ENCODE data around the gene GEMIN7.

GEMIN7 gene

DNA sequence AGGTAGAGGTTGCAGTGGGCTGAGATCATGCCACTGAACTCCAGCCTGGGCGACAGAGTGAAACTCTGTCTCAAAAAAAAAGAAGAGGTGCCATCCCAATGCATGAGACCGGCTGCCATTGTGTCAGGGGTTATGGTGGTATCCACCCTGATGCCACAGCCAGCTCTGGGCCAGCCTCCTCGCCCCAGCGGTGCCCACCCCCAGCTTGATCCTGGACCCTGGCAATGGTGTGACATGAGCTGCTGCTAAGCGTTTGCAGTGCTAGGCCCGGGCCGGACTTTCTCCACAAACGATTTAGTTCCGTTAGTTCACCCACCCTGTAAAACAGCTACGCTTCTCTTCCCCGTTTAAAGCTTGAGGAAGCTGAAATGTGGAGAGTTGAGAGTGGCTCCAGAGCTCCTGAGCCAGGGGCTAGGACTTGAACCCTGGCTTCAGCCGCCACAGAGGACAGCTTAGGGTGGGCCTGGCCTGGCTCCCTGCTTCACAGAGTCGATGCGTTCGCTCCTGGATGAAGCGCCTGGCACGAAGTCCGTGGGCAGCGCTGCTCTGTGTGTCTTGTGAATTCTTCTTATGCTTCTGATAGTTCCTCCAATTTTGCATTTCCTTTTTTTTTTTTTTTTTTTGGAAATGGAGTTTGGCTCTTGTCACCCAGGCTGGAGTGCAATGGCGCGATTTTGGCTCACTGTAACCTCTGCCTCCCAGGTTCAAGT lies 56.3 kb downstream of the GEMIN7 start:
- H3K4me1 Mint-ChIP-seq (ENCODE audit: low read depth) = peaks cover 8% of the 10 kb centered on the region
- H3K27ac Mint-ChIP-seq = no peak overlapping the region
- H3K9me3 Mint-ChIP-seq = no peaks in the 10 kb centered on the region

DNA sequence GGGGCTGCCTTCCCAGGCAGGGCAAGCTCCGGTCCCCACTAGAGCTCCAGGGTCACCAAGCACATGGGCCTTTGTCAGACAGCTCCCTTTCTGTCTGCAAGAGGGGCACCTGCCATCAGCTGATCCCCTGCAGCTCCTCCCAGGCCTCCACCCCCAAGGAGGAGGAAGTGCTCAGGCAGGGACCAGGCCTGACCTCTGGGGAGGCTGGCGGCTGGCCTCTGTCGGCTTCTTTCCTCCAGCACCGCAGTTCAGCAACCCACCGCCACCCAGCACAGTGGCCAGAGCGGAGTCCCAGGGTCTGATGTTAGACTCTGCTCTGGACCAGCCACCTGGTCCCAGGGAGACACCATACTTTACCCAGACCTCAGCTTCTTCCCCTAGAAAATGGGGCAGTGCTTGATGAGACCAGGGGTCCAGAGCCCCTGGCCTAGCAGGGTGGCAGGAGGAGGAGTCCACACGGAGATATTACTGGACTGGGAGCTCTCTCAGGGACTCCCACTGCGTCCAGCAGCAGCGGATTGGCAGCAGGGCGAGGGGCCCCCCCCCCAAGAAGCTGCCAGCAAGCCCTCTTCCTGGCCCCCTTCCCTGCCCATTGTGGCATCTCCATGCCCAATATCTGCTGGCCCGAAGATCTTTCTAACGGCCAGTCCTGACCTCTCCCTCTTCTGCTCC lies 57.6 kb downstream of the GEMIN7 start:
- Mint-ChIP-seq H3K9me3 (no peaks in the 10 kb centered on the region), H3K27me3 (ENCODE audit: low read depth) (no peaks in the 10 kb centered on the region), H3K36me3 (ENCODE audit: low read depth) (peaks cover 2% of the 10 kb centered on the region), H3K4me1 (ENCODE audit: low read depth) (peaks cover 8% of the 10 kb centered on the region), H3K27ac (no peak overlapping the region), H3K4me3 (no peak overlapping the region)

More for the DNA sequence above, 56.3 kb downstream of the GEMIN7 start:
- H3K36me3 Mint-ChIP-seq (ENCODE audit: low read depth) = no peaks in the 10 kb centered on the region
- no peaks in the 10 kb centered on the region for H3K27me3 Mint-ChIP-seq (ENCODE audit: low read depth)
- no peak overlapping the region for H3K4me3 Mint-ChIP-seq

DNA sequence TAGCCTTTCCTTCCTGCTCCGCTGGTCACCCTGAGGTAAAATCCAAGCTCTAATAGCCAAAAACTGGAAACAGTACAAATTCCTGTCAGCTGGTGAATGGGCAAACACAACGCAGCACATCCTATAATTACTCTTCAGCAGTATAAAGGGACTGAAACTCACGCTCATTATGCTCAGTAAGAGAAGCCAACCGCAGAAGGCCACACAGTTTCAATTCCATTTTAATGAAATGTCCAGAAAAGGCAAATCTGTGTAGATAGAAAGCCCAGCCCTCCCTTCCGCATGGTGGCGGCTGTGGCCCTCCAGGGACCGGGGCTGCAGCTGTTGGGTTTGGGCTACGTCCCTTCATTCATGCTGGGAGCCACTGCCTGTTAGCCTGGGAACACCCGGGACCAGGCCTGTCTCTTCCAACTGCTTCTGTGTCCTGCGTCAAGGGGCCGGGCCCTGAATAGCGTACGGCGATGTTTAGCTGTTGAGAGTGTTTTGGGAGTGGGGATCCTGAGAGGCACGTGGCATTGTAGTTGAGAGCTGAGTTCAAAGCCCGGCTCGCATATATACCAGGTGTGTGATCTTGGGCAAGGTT lies 58.2 kb downstream of the GEMIN7 start:
- peaks cover 8% of the 10 kb centered on the region for H3K4me1 Mint-ChIP-seq (ENCODE audit: low read depth)
- no peak overlapping the region for H3K27ac Mint-ChIP-seq
- H3K4me3 Mint-ChIP-seq = no peak overlapping the region
- H3K36me3 Mint-ChIP-seq (ENCODE audit: low read depth) = peaks cover 2% of the 10 kb centered on the region
- H3K27me3 Mint-ChIP-seq (ENCODE audit: low read depth) = no peaks in the 10 kb centered on the region
- H3K9me3 Mint-ChIP-seq = no peaks in the 10 kb centered on the region

DNA sequence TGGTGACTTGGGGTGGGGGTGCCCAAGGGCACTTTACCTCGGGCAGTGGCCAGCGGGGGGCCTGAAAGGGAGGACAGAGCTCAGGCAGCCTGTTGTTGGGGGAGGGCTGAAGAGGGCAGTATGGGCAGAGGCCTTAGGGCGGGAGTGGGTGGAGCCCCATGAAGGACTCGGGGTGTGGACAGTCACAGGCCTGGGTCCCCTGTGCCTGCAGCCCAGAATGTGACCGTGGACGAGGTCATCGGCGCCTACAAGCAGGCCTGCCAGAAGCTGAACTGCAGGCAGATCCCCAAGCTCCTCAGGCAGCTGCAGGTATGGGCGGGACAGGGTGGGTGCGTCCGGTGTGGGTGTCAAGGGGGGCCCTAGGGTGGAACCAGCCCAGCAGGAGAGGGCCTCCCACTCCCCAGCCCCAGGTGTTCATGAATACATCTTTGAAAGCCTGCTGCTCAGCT lies 59.3 kb downstream of the GEMIN7 start:
- Mint-ChIP-seq H3K4me3 (no peak overlapping the region), H3K9me3 (no peaks in the 10 kb centered on the region), H3K4me1 (ENCODE audit: low read depth) (peaks cover 8% of the 10 kb centered on the region), H3K27ac (no peak overlapping the region), H3K36me3 (ENCODE audit: low read depth) (peaks cover 6% of the 10 kb centered on the region), H3K27me3 (ENCODE audit: low read depth) (no peaks in the 10 kb centered on the region)

DNA sequence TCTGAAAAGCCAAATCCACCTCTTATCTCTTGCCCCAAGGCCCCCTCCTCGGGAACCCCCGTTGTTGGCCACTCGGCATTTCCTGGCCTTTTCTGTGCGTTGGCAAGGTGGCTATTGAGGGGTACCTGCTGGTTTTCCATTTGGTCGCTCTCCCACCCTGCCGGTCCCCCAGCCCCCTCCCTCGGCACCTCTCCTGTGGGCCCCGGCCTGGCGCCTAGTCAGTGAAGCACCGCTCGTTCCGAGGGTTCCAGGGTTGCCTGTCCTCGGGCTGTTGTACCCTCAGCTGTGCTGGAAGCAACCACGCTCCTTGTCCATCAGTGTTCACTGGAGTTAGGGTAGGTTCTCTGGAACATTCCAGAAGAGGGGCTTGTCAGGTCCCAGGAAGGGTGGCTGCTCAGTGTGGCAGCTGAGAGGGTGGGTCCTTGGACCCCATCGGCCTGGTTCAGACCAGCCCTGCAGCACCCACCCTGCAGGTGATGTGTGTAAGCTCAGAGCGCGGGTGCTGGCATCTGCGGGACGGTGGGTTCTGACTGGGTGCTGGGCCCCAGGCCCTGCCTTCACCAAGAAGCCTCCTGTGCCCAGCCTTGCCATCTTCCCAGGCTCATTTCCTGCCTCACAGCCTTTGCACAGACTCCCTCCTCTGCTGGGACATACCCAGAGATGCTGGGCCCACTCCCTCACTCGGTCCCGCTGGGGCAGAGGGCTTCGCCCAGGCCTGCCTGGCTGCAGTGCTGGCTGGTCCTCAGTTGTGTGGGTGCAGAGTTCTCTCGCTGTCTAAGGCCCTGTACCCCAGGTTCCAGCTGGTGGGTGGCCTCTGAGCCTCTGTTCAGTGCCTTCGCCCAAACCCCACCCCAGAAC lies 60.5 kb downstream of the GEMIN7 start:
- peaks cover 6% of the 10 kb centered on the region for H3K36me3 Mint-ChIP-seq (ENCODE audit: low read depth)
- H3K4me3 Mint-ChIP-seq = no peak overlapping the region
- H3K4me1 Mint-ChIP-seq (ENCODE audit: low read depth) = peaks cover 6% of the 10 kb centered on the region
- no peaks in the 10 kb centered on the region for H3K9me3 Mint-ChIP-seq
- H3K27ac Mint-ChIP-seq = no peak overlapping the region
- H3K27me3 Mint-ChIP-seq (ENCODE audit: low read depth) = no peaks in the 10 kb centered on the region

DNA sequence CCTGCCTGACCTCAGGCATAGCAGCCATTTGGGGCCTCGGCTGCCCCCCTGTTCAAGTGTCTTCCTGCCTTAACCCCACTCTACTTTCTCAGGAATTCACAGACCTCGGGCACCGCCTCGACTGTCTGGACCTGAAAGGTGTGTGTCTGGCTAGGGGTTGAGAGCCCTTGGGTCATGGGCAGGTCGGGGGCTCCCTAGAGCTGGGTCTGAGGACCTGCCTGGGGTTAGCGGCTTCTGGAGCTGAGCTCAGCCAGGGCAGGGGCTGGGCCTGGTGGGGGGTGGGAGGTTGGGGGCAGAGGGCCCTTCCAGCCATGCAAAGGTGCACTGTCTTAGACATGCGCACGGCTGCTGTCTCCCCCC lies 61.1 kb downstream of the GEMIN7 start:
- Mint-ChIP-seq H3K36me3 (ENCODE audit: low read depth) (peaks cover 6% of the 10 kb centered on the region), H3K4me1 (ENCODE audit: low read depth) (peaks cover 6% of the 10 kb centered on the region), H3K9me3 (no peaks in the 10 kb centered on the region), H3K27ac (no peak overlapping the region), H3K27me3 (ENCODE audit: low read depth) (no peaks in the 10 kb centered on the region), H3K4me3 (no peak overlapping the region)

DNA sequence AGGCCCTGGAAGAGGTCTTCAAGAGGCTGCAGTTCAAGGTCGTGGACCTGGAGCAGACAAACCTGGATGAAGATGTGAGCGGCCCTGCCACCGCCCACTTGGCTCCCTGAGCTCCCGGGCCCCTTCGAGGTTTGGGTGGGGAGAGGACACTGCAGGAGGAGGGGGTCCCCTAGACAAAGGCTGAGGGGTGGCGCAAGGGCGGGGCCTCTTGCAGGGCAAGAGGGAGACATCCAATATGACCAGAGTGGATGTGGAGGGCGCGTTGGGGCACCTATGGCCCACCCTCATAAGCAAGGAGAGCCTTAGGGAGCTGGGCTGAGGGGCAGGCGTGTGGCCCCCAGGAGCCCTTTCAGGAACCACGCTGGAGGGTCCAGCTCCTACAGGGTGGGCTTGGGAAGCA lies 61.5 kb downstream of the GEMIN7 start:
- H3K36me3 Mint-ChIP-seq (ENCODE audit: low read depth) = peaks cover 6% of the 10 kb centered on the region
- H3K4me1 Mint-ChIP-seq (ENCODE audit: low read depth) = peaks cover 6% of the 10 kb centered on the region
- H3K9me3 Mint-ChIP-seq = no peaks in the 10 kb centered on the region
- no peak overlapping the region for H3K4me3 Mint-ChIP-seq
- no peaks in the 10 kb centered on the region for H3K27me3 Mint-ChIP-seq (ENCODE audit: low read depth)
- no peak overlapping the region for H3K27ac Mint-ChIP-seq
